ENCODE data around the gene TSACC.

- no peak for TF ChIP-seq USF2 (IDR thresholded peaks at IDR 0.05; ENCODE audit: low read length)
- TF ChIP-seq CTCF (IDR thresholded peaks at IDR 0.05; ENCODE audit: control extremely low read depth in 1 of 3, insufficient read depth in 1 of 3, low read depth in 1 of 3, low read length in 3 of 3), result no peak
- no peak for TF ChIP-seq FOSL1 (IDR thresholded peaks at IDR 0.05; ENCODE audit: insufficient read depth, low read depth, low read length)
- no peak for TF ChIP-seq POLR2A (IDR thresholded peaks at IDR 0.05; ENCODE audit: control extremely low read depth in 1 of 2, low read depth in 2 of 2, low read length in 2 of 2)
- TF ChIP-seq NRF1 (IDR thresholded peaks at IDR 0.05; ENCODE audit: low read depth, low read length), result no peak
- TF ChIP-seq ZNF274 (IDR thresholded peaks at IDR 0.05; ENCODE audit: borderline replicate concordance, extremely low read depth, low read length), result no peak
- TF ChIP-seq ATF3 (IDR thresholded peaks at IDR 0.05; ENCODE audit: insufficient read depth, low read depth, low read length), result no peak
- TF ChIP-seq SUZ12 (IDR thresholded peaks at IDR 0.05; ENCODE audit: low read length), result no peak
These were observed 46.3 kb downstream of the TSACC start for GRCh38 chr1:156384658-156385057.

Data from H1 (cell line).